Measurements from ENCODE around the gene INSYN2B.
"Not testable (repeated sequence)": the region's sequence is repeated elsewhere in the genome, so short reads cannot be mapped to it uniquely, and the experiment has no call there.

The INSYN2B gene

DNA sequence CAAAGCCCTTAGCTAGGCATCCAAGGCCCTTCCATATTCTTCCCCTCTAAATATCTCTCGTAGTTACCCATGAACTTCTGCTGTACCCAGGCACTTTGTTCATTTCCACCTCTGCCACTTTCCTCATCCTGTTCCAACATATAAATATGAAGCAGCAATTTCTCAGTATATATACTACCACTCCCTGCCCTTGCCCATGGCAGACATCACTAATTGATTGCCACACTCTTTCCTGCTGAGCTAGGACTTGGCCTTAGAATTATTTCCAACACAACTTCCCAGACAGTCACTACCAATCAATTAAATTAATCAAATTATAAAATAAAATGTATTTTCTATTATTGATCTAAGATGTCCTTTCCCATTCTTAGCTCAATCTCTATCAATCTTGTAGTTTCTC, 8.5 kb downstream of the INSYN2B start:
- no peak for DNase-seq (ENCODE audit: low spot score)

DNA sequence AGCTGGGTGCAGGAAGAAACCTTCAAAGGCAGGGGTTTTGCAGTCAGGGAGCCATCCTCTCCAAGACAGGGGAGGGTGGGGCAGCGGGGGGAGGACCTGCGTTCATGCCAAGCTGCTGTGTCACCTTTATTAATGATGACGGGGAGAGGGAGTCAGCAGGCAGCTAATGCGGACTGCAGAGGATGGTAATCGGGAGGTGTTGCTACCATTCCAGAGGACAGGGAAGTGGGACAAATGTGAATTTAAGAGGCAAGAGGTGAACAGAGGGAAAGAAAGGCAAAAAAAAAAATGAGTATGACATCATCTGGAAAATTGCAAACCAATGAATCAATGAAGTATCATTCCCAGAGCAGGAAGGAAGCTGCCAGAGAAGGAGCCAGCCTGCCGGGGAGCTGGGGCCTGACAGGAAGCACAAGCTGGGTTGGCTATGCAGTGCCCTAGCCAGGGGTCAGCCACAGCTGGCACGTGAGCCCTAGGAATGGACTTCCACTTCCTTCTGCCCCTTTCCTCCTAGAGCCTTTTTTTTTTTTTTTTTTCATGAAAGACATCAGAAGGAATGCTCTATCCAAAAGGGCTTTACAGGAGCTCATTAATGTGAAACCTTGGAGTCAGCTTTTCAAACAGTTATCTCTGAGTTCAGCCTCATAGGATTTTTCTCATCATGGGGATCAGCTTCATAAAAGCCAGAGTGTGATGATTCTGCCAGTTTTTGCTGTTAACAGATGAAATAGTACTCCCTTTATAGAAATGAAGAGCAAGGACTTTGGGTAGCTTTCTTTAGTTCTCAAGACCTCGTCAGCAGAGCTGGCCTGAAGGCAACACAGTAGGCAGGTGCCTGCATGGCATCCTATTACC, 9.2 kb downstream of the INSYN2B start:
- DNase-seq (ENCODE audit: low spot score), result peak; percentile 98

DNA sequence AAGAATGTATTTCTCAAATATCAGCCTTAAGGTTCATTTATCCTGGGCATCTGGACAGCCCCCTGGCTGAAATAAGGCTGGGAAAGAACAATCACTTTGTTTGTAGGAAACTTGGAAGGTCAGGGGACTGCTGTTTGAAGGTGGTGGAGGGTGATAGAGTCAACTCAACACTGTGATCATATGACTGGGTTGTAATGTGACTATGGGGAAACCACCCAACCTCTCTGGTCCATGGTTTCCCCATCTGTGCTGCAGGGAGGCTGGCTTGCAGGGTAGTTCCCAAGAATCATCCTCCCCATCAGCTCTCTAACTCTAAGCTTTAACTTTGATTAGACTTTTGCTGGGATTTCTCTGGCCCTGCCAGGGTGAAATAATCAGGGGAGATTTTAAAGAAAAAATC, 10.0 kb downstream of the INSYN2B start:
- DNase-seq (ENCODE audit: low spot score), result no peak

DNA sequence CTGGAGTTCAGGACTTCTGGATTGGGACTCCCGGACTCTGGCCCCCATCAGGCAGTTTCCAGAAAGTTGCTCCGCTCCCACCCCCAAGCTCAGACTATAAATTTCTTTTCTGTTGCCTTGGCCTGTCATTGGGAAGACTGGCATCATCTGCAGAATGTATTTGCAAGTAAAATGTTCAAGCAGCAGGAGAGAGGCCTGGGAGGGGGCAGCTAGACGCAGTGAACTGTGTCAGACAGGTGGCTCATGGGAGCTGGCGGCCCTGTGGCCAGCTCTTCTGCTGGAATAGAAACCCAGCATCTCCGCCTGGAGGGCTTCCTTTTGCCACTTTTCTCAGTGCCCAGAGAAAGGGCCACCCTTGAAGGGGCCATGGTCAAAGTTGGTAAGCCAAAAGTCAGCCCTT, 16.0 kb downstream of the INSYN2B start:
- no peak for DNase-seq (ENCODE audit: low spot score)

DNA sequence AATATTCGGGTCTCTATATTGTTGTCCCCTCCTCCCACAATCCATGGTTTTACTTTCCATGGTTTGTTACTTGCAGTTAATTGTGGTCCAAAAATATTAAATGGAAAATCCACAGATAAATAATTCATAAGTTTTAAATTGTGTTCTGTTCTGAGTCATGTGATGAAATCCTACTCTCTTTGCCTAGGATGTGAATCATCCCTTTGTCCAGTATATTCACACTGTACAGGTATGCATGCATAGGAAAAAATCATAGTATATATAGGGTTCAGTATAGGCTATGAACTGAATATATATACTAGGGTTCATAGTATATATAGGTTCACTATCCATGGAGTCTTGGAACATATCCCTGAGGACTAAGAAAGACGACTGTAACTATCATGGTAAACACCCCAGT, 19.6 kb downstream of the INSYN2B start:
- no peak for DNase-seq (ENCODE audit: low spot score)

DNA sequence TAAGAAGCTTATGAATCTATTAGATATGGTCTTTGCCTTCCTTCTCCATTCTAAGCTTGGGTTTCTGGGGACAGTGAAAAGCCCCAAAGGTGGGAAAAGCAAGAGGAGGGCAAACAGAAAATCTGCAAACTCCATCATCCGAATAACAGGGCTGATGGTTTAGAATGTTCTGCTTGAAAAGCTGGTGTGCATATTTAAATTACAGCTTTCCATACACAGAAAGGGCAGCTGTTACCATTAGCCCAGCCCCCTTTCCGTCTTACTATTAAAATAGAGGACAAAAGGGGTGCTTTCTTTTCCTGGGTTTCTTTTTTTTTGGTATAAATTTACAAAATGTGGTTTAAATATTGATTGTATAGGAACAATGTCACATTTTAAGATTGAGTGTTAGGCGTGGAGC, 22.0 kb downstream of the INSYN2B start:
- DNase-seq (ENCODE audit: low spot score), result no peak

DNA sequence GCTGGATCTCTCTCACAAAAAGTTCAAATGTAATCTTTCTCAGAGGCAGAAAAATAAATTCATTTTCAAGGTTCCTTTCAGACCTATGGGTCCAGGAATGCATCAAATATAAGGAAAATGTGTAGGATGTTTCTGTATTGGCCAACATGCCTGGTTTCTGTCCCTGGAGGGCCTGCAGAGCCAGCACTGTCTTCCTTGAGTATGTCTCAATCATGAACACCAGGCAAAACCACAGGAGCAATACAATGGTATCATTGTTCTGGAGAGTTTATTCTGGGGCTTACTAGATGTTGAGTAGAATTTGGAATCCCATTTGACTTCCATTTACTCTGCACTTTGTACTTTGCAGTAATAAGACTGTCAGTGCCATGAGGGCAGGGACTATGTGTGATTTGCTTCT, 23.5 kb downstream of the INSYN2B start:
- DNase-seq (ENCODE audit: low spot score), result no peak

DNA sequence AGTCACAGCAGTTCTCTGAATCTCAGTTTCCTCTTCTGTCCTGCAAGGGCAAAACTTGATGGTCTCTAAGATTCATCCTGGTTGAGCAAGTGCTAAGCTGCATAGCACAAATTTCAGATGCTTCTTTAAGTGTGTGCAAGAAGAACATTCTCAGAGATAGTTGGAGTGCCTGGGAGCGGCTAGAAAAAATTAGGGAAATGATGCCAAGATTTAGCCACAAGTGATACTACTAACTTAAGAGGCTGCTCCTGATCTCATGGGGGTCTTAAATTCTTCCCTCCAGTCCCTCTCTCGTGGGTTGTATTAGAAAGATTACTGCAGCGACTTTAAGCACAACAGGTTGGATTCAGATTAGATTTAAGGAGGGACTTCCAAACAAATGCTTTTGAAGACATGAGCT, 24.2 kb downstream of the INSYN2B start:
- DNase-seq (ENCODE audit: low spot score), result no peak

DNA sequence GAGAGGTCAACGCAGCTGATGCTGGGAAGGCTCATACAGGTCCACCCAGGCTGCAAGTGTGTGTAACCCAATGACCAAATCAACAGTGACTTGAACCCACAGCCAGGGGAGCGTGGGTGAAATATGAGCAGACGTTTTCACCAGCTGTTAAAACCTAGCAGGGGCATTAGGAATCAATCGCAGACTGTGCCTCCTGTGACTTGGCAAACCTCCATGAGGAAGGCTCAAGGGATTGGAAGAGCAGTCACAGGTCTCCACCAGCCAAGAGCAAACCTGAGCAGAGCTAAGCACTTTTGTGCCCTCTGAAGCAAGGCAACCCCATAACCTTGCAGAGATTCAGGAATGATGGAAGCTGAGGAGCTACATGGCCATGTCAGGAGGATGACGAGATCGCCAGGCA, 25.5 kb downstream of the INSYN2B start:
- no peak for DNase-seq (ENCODE audit: low spot score)

DNA sequence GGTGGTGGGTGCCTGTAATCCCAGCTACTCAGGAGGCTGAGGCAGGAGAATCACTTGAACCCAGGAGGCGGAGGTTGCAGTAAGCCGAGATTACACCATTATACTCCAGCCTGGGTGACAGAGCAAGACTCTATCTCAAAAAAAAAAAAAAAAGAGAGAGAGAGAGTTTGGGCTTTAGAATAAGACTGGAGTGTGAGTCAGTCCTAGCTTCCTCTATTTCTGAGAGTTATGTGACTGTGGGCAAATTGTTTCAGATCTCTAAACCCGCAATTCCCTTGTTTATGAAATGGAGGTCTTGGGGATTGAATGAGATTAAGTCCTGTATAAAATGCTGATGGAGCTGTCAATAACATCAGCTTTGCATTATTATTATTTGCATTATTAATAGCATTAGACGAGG, 27.1 kb downstream of the INSYN2B start:
- DNase-seq (ENCODE audit: low spot score), result not testable (repeated sequence)

DNA sequence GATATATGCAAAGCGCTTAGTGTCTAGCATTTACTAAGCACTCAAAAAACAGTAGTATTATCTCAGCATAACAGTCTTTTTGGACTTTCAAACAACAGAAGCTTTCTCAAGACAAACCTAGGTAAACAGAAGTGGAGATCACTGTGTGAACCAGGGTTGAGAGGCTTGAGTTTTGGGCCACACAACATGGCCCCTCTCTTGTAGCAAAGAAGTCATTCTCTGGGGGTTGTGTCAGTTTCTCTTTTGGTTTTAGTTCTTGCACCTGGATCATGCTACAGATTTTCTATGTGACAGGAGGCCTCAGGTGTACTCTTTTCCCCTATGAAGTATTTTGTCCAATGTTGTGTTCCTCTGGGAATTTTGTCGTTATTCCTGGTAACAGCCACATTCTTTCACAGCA, 30.0 kb downstream of the INSYN2B start:
- no peak for DNase-seq (ENCODE audit: low spot score)

DNA sequence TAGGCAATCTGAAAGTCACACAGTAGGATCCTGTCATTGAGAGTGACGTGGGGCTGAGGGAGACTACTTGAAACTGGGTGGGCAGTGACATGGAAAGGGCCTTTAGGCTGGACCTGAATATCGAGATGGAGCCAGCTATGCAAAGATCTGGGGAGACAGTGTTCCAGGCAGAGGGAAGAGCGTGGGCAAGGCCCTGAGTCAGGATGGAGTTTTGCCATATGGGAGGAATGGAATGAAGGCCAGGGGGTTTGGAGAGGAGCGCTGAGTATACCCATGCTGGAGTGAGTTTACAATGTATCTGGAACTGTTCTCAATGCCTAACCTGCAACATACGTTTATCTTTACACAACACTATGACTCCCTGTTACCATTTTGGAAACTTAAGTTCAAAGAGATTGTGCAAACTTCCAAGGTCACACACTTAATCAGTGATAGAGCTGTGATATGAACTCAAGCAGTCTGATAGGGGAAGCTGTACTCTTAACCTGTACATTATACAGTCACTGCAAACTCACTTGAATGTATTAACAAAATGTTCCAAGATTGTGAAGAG, 33.5 kb downstream of the INSYN2B start:
- DNase-seq (ENCODE audit: low spot score), result no peak

DNA sequence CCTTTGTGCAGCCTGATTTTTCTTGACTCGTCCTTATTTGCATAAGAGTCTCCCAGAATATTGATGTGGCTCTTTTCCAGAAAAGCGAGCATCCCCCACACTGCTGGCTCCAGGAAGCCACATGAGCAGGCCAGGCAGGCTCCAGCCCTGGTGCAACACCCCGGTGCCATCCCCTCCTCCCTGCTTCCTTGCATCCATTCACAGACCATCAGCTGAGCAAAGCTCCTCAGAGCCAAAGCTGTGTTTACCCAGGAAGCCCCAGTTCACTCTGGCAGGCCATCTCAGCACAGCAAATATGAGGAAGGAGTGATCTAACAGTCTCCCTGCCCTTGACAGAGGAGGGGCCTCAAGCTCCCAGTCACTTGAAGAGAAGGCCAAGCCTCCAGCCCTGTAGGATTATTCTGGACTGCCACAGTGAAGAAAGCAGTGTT, 34.4 kb downstream of the INSYN2B start:
- DNase-seq (ENCODE audit: low spot score), result peak; percentile 88

DNA sequence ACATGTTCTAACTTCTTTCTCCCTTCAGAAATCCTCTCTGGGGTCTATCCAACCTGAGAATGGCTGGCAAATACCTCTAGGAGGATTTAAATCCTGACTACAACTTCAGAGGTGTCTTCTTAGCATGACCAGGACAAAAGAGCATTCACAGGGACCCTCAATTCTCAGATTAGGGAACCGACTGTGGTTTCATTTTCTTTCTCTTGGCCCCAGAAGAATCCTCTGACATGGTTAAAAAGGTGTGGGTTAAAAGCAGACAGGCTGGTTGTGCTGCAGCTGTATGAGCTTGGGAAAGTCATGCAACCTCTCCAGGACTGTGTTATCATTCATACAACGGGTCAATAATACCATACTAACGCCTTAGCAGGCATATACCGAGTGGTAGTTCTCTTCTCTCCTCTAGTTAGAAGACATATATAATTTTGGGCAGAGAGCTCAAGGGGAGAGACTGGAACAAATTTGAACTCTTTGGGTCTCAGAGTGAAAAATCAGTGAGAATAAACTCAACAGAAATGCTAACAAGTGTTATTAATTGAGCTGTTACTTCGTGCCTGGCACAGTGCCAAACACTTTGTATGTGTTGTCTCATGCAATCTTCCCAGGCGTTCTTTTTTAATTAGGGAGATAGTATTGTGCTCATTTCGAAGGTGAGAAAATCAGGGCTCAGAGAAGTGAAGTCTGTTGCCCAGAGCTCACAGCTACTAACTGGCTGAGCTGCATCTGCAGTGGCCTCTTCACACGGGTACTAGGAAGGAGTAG, 35.2 kb downstream of the INSYN2B start:
- DNase-seq (ENCODE audit: low spot score), result no peak

DNA sequence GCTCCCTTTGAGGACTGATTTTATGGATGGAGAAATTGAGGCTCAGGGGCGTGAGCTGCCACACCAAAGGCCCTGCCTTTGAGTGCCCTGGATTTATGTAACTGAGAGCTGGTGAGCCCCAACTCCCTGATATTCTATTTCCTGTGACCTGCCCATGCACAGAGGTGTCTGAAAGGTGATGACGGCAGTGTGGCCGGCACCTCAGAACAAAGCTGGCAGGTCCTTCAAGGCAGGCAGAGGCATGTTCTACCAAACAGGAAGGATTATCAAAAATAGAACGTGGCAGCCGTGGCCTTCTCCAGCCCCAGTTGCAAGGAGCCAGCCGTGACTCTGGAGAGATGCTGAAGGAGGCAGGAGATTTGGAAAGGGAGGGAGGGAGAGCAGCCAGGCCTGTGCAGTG, 36.2 kb downstream of the INSYN2B start:
- DNase-seq (ENCODE audit: low spot score), result no peak

DNA sequence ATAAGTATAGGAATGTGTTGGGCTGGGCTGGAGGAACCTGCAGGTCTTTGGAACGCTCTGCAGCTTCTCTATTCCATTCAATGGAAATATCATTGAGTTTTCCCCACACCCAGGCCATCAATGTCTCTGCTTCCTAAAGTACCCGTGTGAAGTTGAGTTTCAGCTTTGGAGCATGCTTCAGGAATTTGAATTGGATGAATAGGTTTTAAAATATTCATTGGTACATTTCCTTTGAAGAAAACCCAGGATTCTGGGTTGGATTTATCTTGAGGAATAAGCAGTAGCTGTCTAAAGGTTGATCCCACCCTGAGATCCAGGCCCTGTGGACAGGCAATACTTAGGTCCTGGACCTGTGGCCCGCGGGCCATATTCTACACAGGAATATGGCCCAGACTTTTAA, 37.3 kb downstream of the INSYN2B start:
- no peak for DNase-seq (ENCODE audit: low spot score)

DNA sequence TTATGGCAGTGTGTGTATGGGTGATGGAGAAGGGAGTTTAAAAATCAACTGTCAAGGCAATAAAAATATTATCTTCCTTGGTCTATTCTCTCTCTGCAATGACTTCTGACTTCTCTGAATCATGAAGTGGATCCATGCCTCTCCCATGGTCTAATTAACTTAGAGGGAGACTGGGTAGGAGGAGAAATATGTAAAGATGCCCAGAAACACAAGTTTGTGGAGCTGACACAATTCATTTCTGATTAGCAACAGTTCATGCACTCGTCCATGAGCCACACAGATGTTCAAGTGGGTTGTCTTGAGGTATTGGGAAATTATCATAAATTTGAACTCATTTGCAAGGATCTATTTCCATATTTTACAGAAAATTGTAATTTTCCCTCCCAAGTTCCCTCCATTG, 38.1 kb downstream of the INSYN2B start:
- no peak for DNase-seq (ENCODE audit: low spot score)

DNA sequence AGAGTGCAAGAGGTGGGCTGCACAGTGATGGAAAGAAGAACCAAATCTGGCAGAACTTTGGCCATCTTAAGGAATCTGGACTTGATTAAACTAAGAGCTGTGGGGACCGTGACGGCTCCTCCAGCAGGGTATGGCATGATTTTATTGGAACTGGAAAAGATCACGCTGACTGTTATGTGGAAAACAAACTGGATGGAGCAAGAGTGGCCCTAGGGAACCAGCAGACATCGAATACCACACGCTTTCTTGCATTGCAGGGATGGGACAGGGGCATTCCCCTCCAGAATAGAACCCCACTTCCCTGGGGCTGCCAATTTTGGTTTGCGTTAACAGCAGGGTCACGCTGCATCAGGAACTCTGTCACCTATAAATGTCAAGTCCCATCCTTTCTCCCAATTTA, 38.8 kb downstream of the INSYN2B start:
- no peak for DNase-seq (ENCODE audit: low spot score)

DNA sequence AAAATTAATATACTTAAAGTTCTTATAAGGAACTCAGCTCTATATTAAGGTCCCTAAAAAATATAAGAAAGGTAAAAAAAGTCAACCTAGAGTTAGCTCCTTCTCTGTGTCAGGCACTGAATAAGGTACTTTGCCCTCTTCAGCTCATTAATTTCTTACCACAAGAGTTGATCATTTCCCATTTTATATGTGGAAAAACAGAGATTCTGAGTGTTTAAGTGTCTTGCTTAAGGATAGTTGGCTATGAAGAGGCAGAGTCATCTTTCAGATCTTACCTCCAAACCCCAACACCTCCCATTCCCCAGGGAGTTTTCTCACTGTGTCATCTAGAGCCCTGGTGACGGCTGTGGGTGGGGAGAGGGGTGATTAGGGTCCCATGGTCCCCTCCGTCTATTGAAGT, 40.6 kb downstream of the INSYN2B start:
- DNase-seq (ENCODE audit: low spot score), result peak; percentile 64

DNA sequence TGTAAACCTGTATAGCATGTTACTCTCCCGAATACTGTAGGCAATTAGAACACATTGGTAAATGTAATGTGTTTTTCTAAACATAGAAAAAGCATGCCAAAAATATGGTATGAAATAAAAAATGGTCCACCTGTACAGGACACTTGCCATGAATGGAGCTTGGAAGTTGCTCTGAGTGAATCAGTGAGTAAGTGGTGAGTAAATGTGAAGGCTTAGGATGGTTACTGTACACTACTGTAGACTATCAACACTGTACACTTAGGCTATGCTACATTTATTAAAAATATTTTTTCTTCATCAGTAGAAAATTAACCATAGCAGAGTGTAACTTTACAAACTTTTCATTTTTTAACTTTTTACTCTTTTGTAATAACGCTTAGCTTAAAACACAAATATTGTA, 41.9 kb downstream of the INSYN2B start:
- DNase-seq (ENCODE audit: low spot score), result no peak

DNA sequence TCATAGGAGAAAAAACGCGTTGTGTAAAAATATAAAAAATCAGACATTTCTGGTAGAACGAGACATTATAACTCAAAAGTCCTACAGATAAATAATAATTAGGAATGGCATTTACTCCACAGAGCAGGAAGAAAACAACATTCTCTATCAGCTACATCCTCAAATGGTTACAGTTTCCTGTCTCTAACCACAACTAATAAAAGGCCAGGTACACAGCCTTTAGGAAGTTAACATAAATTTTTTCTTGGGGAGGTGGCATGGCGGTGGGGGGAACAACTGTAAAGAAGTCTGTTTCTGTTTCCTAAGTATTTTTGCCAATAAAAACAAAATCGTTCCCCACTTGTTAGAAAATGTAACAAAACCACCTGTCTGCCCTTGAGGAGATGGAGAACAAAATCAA, 44.5 kb downstream of the INSYN2B start:
- DNase-seq (ENCODE audit: low spot score), result no peak

DNA sequence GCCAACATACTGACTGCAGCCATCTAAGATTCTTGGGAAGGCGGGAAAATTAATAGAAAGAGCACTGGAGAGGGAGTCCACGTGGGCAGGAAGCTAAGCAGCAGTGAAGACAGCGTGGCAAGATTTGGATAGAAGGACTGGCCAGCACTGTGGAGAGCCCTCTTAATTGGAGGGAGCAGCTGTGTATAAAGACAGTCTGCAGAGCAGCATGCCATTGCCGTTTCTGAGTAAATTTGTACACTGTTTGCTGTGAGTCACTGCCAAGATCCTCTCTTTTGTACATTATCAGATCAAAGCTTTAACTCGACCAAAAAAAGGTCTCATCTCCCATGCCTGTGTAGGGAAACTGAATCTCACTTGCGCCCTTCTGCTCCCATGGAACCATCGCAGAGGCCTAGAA, 45.3 kb downstream of the INSYN2B start:
- no peak for DNase-seq (ENCODE audit: low spot score)

DNA sequence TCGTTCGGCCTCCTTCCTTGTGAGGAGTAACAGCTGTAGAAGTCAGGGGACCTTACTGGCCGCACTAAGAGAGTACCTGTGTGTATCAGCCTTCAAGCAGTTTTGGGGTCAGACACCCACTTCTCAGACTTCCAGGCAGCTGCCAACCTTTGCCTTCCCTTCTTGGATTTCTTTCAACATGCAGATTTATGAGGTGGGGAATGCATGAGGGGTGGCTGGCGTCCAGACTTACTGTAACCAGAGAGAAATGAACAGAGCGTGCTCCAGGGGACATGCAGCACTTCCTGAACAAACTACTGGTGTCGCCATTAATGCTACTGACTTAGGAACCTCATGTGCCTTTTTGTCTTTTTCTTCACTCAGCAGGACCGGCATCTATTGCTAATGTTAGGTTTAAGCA, 46.7 kb downstream of the INSYN2B start:
- DNase-seq (ENCODE audit: low spot score), result no peak
